Body of pancreas (tissue), 4 donors: Measurements from ENCODE around the gene TRIM37. TPM values are rescaled to one million over a fixed set of nuclear protein-coding genes. Genes with fewer than 3 reads are reported as not detected.

ENCODE experiments used
- ATAC-seq: fragments of 150-250 bp; one replicate; pipeline ENCODE4 v1.9.1; 2016
- DNase-seq, 4 donors: peaks; one replicate each; pipeline ENCODE4 v3.0.0-alpha.2; 2019
- H3K27ac ChIP-seq, 4 donors: fragments of 200-600 bp; sonication (generic); 1 replicate in 3 of 4; 2 replicates in 1 of 4; pipeline versions ENCODE4 v1.5.1 to v1.6.1; 2016 to 2019; ENCODE audit warnings: mild to moderate bottlenecking in 1 of 4, mixed read lengths in 1 of 4, moderate library complexity in 1 of 4
- H3K27me3 ChIP-seq, 2 donors: fragments of 200-600 bp; sonication (generic); one replicate each; pipeline ENCODE4 v1.6.0; 2016; ENCODE audit warnings: mild to moderate bottlenecking in 1 of 2
- H3K36me3 ChIP-seq, 2 donors: fragments of 200-600 bp; sonication (generic); replicated peaks in 1 of 2; 2 replicates each; pipeline ENCODE4 v1.5.1; 2016; ENCODE audit warnings: low read depth in 2 of 2; ENCODE audit not compliant: insufficient read depth in 1 of 2
- H3K4me1 ChIP-seq: fragments of 200-600 bp; sonication (generic); one replicate; pipeline ENCODE4 v1.6.0; 2016
- H3K4me3 ChIP-seq, 2 donors: fragments of 200-600 bp; sonication (generic); 1 replicate in 1 of 2; 2 replicates in 1 of 2; pipeline ENCODE4 v1.5.1; 2016 to 2019
- H3K9me3 ChIP-seq, 3 donors: fragments of 200-600 bp; sonication (generic); 1 replicate in 2 of 3; 2 replicates in 1 of 3; pipeline ENCODE4 v1.5.1; 2016
- CTCF ChIP-seq, 7 experiments: fragments of 450-650 bp in 4 of 7; fragments of 200-600 bp in 3 of 7; sonication (generic) in 3 of 7; IDR thresholded peaks; one replicate each; pipeline ENCODE4 v1.5.1; 2016 to 2019; ENCODE audit warnings: antibody characterized with exemption in 7 of 7
- POLR2A ChIP-seq, 3 donors: fragments of 450-650 bp; IDR thresholded peaks; one replicate each; pipeline ENCODE4 v1.6.1; 2016; ENCODE audit warnings: antibody characterized with exemption in 3 of 3, mild to moderate bottlenecking in 2 of 3
- WGBS, 2 donors: methylation state at CpG; one replicate each; pipeline ENCODE4 v1.1.5; 2017; 5-methylcytosine and 5-hydroxymethylcytosine counted together
- intact Hi-C: fragments of 100-400 bp; cut with DNase I; formaldehyde crosslinking; loops from one replicate; pipeline ENCODE4 v1.15.1; 2023
- total RNA-seq, 2 donors: library from RNA; depleted of rRNA; stranded (reverse); fragments of >200 nt; gene quantifications; one replicate each; pipeline ENCODE4 v1.1.0, GENCODE V29; 2016

Gene TRIM37
- total RNA-seq, 2 donors from 2014 or later: 11.7 to 12.2 TPM

- H3K27me3 ChIP-seq: no peaks in the 10 kb centered on the region
- DNase-seq (no peak), ATAC-seq (no peak)
- H3K4me3 ChIP-seq: no peak overlapping the region
- intact Hi-C loops: no loop called here
- TF ChIP-seq CTCF (IDR thresholded peaks at IDR 0.05) (no peak), POLR2A (IDR thresholded peaks at IDR 0.05) (no peak)
- 77 to 84% methylated on average over 3 of the region's 3 CpGs for WGBS, 2 donors
- H3K36me3 ChIP-seq: no peaks in the 10 kb centered on the region
- no peaks in the 10 kb centered on the region for H3K9me3 ChIP-seq
- no peak overlapping the region for H3K27ac ChIP-seq
- H3K4me1 ChIP-seq: no peaks in the 10 kb centered on the region
These were observed 125.8 kb downstream of the TRIM37 start for GRCh38 chr17:58980706-58981481.

- Histone ChIP-seq H3K4me1 (no peaks in the 10 kb centered on the region), H3K27me3 (no peaks in the 10 kb centered on the region), H3K36me3 (no peaks in the 10 kb centered on the region), H3K27ac (no peak overlapping the region), H3K4me3 (no peak overlapping the region), H3K9me3 (no peaks in the 10 kb centered on the region)
- intact Hi-C loops: no loop called here
- no peak for DNase-seq
- WGBS, 2 donors: 77 to 89% methylated on average over 3 of the region's 3 CpGs
- no peak for ATAC-seq
- TF ChIP-seq CTCF (IDR thresholded peaks at IDR 0.05): no peak
- TF ChIP-seq POLR2A (IDR thresholded peaks at IDR 0.05): no peak
These were observed 130.1 kb downstream of the TRIM37 start for GRCh38 chr17:58976541-58976940.

- H3K4me3 ChIP-seq: no peak overlapping the region
- no peaks in the 10 kb centered on the region for H3K4me1 ChIP-seq
- no peak overlapping the region for H3K27ac ChIP-seq
- ATAC-seq: no peak
- intact Hi-C loops: no loop called here
- no peaks in the 10 kb centered on the region for H3K36me3 ChIP-seq
- TF ChIP-seq CTCF (IDR thresholded peaks at IDR 0.05) (no peak), POLR2A (IDR thresholded peaks at IDR 0.05) (no peak)
- H3K9me3 ChIP-seq: no peaks in the 10 kb centered on the region
- DNase-seq: no peak
- no peaks in the 10 kb centered on the region for H3K27me3 ChIP-seq
- 70 to 72% methylated on average over 2 of the region's 2 CpGs for WGBS, 2 donors
These were observed 132.3 kb downstream of the TRIM37 start for GRCh38 chr17:58974354-58974753.

- Histone ChIP-seq H3K4me3 (no peak overlapping the region), H3K9me3 (no peaks in the 10 kb centered on the region), H3K4me1 (no peaks in the 10 kb centered on the region), H3K36me3 (no peaks in the 10 kb centered on the region), H3K27ac (no peak overlapping the region), H3K27me3 (no peaks in the 10 kb centered on the region)
- intact Hi-C loops: no loop called here
- DNase-seq (no peak), ATAC-seq (no peak)
- 66% methylated on average over 7 of the region's 7 CpGs for WGBS, 2 donors
- TF ChIP-seq POLR2A (IDR thresholded peaks at IDR 0.05): no peak
- TF ChIP-seq CTCF (IDR thresholded peaks at IDR 0.05): no peak
These were observed 135.8 kb downstream of the TRIM37 start for GRCh38 chr17:58970609-58971450.
